Measurements from ENCODE around the gene FLRT2. TPM values are rescaled to one million over a fixed set of nuclear protein-coding genes. Genes with fewer than 3 reads are reported as not detected.

The FLRT2 gene
- polyA plus RNA-seq, 4 donors, result 163 to 279 (median 261) TPM

DNA sequence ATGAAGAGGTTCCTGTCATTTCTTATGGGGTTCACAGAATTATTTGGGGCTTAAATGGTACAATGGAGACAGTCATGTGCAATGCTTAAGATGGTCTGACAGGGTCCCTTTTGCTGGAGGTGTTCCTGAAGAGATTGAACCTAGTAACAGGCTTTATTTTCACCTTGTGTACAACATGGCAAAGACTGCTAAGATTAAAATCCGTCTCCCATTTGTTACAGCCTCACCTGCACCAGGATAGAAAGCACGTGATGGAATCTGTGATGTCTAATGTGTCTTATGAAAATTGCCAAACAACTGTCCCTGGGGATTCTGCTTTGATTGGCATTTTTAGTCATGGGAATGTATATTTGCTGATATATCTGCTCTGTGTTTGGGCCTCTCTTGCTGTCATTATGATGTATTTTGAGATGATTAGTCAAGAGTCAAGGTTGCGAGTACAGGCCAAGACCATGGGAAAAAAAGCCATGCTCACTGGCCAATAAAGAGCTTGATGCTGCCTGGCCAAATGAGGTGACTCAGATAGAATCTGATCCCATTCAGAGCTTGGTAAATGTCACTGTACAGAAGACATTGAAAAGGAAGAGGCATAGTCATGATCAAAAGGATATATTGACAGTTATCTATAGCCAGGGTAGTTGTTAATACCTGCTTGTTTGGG, 96.1 kb downstream of the FLRT2 start:
- no peak for DNase-seq (ENCODE audit: low read depth in 4 of 4, low spot score in 3 of 4)

DNA sequence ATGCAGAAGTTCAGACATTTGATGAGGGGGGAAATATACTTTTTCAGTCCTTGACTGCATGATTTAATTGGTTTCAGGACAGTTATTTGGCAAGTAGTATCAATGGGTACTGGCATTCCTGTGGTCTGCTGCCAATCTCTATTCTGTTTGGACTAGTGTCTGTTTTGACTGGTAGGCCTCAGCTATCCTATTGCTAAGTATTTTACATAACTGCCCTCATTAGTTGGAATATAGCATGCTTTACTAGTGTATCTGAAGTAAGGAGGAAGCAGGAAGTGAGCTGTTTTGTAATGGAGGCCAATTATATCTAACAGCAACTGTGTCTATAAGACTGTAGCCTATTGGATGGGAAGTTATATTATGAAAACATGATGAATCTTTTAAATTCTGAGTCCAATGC, 104.3 kb downstream of the FLRT2 start:
- DNase-seq (ENCODE audit: low read depth in 4 of 4, low spot score in 3 of 4), result no peak

- DNase-seq (ENCODE audit: low read depth in 4 of 4, low spot score in 3 of 4), result no peak
Measured at GRCh38 chr14:85644211-85644610, 114.3 kb downstream of the FLRT2 start.

GRCh38 chr14:85653029-85653428, 123.1 kb downstream of the FLRT2 start:
- no peak for DNase-seq (ENCODE audit: low read depth in 4 of 4, low spot score in 3 of 4)

DNA sequence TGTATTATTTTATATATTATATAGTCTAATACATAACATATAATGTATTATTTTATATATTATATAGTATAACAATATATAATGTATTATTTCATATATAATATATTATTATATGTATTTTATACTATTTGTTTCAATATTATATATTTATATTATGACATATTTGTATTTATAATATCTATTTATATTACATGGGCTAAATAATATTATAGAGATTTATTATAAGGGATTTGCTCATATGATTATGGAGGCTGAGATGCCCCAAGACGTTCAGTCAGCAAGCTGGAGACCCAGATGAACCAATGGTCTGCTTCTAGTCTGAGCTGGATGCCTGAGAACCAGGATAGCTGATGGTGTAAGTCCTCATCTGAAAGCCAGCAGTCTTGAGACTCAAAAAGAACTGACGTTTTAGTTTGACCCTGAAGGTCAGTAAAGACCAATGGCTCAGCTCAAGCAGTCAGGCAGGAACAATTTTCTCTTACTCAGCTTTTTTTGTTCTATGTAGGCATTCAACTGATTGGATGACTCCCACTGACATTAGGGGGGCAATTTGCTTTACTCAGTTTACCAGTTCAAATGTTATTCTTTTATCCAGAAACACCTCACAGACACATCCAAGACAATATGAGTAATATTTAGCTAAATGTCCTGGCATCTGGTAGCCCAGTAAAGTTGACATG, 130.4 kb downstream of the FLRT2 start:
- DNase-seq (ENCODE audit: low read depth in 4 of 4, low spot score in 3 of 4), result no peak

DNA sequence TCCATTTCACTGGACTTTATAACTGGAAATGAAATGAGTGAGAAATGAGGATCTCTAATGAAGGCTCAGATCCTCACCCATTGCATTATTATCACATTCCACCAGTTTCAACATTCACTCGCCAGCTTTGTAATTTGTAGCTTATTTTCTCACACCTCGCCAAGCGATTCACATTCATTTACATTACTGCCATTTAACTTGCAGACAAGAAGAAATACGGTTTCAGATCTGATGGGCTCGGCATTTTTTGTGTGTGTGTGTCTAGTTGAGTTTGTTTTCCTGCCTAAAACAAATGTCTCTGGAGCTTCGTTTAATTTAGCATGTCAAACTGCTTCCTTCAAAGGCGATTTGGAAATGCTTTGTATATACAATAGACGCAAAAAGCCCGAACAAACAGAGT, 132.2 kb downstream of the FLRT2 start:
- DNase-seq (ENCODE audit: low read depth in 4 of 4, low spot score in 3 of 4), result no peak

DNA sequence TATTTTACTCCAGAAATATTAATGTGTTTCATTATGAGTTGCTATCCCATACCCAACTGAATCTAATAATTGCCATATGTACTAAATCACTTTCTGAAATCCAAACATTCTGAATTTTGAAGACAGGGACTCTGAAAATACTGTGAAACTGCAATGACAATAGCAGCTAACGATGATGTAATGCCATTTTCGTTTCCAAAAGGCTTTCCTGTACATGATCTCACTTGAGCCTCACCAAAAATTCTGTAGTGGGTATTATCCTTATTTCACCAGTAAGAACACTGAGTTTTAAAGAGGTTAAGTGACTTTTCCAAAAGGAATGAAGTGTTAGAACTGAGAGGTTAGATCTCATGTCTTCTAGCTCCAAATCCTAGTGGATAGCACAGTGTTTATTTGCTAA, 133.3 kb downstream of the FLRT2 start:
- DNase-seq (ENCODE audit: low read depth in 4 of 4, low spot score in 3 of 4), result no peak

- DNase-seq (ENCODE audit: low read depth in 4 of 4, low spot score in 3 of 4), result no peak
Measured at GRCh38 chr14:85663667-85664066, 133.7 kb downstream of the FLRT2 start.

GRCh38 chr14:85675957-85676356, 146.0 kb downstream of the FLRT2 start:
- no peak for DNase-seq (ENCODE audit: low read depth in 4 of 4, low spot score in 3 of 4)

- DNase-seq (ENCODE audit: low read depth in 4 of 4, low spot score in 3 of 4), result no peak
Measured at GRCh38 chr14:85686908-85687307, 157.0 kb downstream of the FLRT2 start.

DNA sequence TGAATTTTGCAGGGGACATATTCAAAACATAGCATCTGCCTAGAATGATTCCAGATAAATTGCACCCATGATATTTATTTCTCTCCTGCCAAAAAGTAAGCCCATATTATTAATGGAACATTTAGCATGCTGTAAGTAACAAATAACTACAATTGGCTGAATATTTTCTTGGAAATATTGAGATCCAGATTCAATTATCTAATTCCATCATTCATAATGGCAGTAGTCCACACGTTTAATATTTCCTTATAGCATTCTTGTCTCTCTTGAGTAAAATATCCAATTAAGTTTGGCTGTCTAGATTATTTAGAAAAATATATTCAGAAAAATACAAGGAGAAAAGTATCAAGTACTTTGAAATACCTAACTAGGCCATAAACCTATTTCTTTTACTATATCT, 157.5 kb downstream of the FLRT2 start:
- DNase-seq (ENCODE audit: low read depth in 4 of 4, low spot score in 3 of 4), result no peak

DNA sequence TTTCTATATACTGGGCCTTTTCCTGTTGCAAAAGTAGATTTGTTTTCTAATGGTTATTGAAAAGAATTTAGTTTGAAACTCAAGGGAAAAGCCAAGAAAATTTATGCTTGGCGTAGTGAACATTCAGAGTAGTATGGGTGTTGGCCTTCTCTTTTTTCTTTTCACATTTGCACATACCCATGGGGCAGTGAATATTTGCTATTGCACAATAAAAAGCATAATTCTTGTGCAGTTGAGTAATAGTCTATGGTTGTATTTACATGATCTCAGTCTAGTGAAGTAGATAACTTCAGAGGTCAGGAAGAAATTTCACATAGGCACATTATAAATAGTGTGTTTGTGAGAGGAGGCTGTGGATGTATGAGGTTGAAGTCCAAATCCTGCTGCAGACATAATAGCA, 158.1 kb downstream of the FLRT2 start:
- DNase-seq (ENCODE audit: low read depth in 4 of 4, low spot score in 3 of 4), result no peak

DNA sequence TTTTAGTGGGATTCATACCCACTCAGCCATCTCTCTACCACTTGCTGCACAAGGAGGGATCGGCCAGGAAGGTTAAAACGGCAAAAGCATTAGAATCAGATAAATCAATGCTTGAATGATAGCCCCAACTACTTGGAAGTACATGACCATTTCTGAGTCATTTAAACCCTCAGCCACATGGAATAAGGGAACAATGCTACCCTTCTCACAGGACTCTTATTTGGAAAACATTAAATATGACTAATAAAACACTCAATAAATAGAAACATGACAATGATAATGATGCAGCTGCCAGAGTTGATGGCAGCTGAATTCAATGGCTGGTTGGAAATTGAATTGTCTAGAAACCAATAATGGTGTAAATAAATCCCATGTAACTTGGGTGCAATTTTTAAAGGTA, 165.4 kb downstream of the FLRT2 start:
- no peak for DNase-seq (ENCODE audit: low read depth in 4 of 4, low spot score in 3 of 4)

DNA sequence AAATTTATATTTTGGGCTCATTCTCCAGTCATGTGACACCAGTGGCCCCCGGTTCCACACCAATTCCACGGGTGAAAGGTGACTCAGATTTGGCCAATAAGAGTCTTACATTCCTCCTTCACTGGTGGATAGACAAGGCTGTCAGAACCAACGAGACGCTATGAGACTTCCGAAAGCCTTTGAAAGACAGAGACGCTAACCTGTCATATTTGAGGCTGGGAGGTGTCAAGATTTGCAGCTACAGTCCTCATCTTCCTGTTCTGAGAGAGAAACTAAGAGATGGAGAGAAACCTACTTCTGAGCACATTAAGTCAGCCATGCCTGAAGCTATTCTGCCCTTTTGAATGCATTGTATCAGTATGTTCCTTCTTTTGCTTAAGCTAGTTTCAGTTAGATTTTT, 171.2 kb downstream of the FLRT2 start:
- DNase-seq (ENCODE audit: low read depth in 4 of 4, low spot score in 3 of 4), result no peak

GRCh38 chr14:85701763-85702162, 171.8 kb downstream of the FLRT2 start:
- DNase-seq (ENCODE audit: low read depth in 4 of 4, low spot score in 3 of 4), result no peak

DNA sequence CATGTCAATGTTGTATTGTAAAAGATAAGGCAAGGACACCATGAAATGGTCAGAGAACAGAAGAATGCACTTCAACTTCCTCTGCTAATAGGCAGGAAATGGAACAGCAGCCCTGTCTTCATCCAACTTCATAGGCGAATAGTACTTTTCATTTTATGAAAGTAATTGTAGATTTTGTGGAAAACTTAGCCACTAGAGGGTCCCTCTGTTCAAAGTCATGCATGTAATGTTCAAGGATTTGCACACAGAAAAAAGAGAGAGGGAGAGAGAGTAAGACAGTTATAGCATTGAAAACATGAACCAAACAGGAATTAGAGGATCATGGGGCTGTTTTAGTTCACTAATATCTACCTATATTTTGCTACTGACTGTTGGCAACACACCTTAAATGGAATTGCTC, 172.2 kb downstream of the FLRT2 start:
- DNase-seq (ENCODE audit: low read depth in 4 of 4, low spot score in 3 of 4), result no peak

GRCh38 chr14:85702997-85703396, 173.1 kb downstream of the FLRT2 start:
- no peak for DNase-seq (ENCODE audit: low read depth in 4 of 4, low spot score in 3 of 4)

All from right renal pelvis (tissue), 4 donors.